WTC11 (cell line): ENCODE measurements around the gene EMSY. TPM values are rescaled to one million over a fixed set of nuclear protein-coding genes. Genes with fewer than 3 reads are reported as not detected.

ENCODE experiments used
- ATAC-seq: fragments of 200-7000 bp; cut with Tn5 transposase; 2 replicates; pipeline ENCODE4 v1.10.0; 2021; ENCODE audit warnings: mild to moderate bottlenecking, moderate library complexity
- CTCF ChIA-PET: fragments of 300-600 bp; sonication (Branson Sonifier 250); formaldehyde crosslinking; loops from one replicate; lab custom pipeline; 2021; ENCODE audit warnings: antibody characterized with exemption; lab: Charles Lee
- POLR2A ChIA-PET: fragments of 350-600 bp; sonication (Branson Sonifier 250); formaldehyde crosslinking; loops from one replicate; lab custom pipeline; 2021; ENCODE audit warnings: antibody characterized with exemption; lab: Charles Lee
- DNase-seq: peaks from one replicate; pipeline ENCODE4 v3.0.0; 2021; ENCODE audit warnings: low spot score
- H3K27ac Mint-ChIP-seq: 2 replicates; pipeline ENCODE4 v1.8.0; 2021; ENCODE audit warnings: mixed read lengths
- H3K27me3 Mint-ChIP-seq: 2 replicates; pipeline ENCODE4 v1.8.0; 2021; ENCODE audit warnings: low read depth, mild to moderate bottlenecking, moderate library complexity, mixed read lengths
- H3K36me3 Mint-ChIP-seq: 2 replicates; pipeline ENCODE4 v1.8.0; 2021; ENCODE audit warnings: mixed read lengths
- H3K4me1 Mint-ChIP-seq: 2 replicates; pipeline ENCODE4 v1.8.0; 2022; ENCODE audit warnings: mixed read lengths
- H3K4me3 Mint-ChIP-seq: 2 replicates; pipeline ENCODE4 v1.8.0; 2021; ENCODE audit warnings: mild to moderate bottlenecking, moderate library complexity, mixed read lengths
- H3K9me3 Mint-ChIP-seq: 2 replicates; pipeline ENCODE4 v1.8.0; 2021; ENCODE audit warnings: mixed read lengths
- CBFB ChIP-seq: sonication (generic); formaldehyde crosslinking; IDR thresholded peaks from 2 replicates; pipeline ENCODE4 v1.8.1; 2022; ENCODE audit warnings: mild to moderate bottlenecking, low read depth, missing genetic modification reagents
- CDX4 ChIP-seq: fragments of 250-450 bp; sonication (Bioruptor Pico); IDR thresholded peaks from 2 replicates; pipeline ENCODE4 v1.9.0; 2021; ENCODE audit warnings: moderate library complexity, mild to moderate bottlenecking, inconsistent platforms, borderline replicate concordance
- FOXJ3 ChIP-seq: sonication (generic); formaldehyde crosslinking; IDR thresholded peaks from 2 replicates; pipeline ENCODE4 v1.9.0; 2021; ENCODE audit warnings: missing genetic modification reagents, mild to moderate bottlenecking, borderline replicate concordance
- FOXK1 ChIP-seq: sonication (generic); formaldehyde crosslinking; IDR thresholded peaks from 2 replicates; pipeline ENCODE4 v1.8.0; 2022; ENCODE audit warnings: mild to moderate bottlenecking, moderate library complexity, missing genetic modification reagents
- HMGA2 ChIP-seq: fragments of 250-450 bp; sonication (Bioruptor Pico); IDR thresholded peaks from 2 replicates; pipeline ENCODE4 v1.4.0; 2021; ENCODE audit warnings: mild to moderate bottlenecking, moderate library complexity
- NFYB ChIP-seq: sonication (generic); formaldehyde crosslinking; conservative IDR thresholded peaks from 2 replicates; pipeline ENCODE4 v1.8.0; 2022; ENCODE audit warnings: low read depth, missing genetic modification reagents
- NR1H2 ChIP-seq: sonication (generic); formaldehyde crosslinking; IDR thresholded peaks from 2 replicates; pipeline ENCODE4 v1.9.0; 2021; ENCODE audit warnings: mild to moderate bottlenecking, moderate library complexity, missing genetic modification reagents
- NR3C1 ChIP-seq: sonication (generic); formaldehyde crosslinking; conservative IDR thresholded peaks from 2 replicates; pipeline ENCODE4 v1.8.1; 2023; ENCODE audit warnings: low read depth, mild to moderate bottlenecking, missing genetic modification reagents
- PRRX2 ChIP-seq: fragments of 250-450 bp; sonication (Bioruptor Pico); IDR thresholded peaks from 2 replicates; pipeline ENCODE4 v1.8.0; 2021; ENCODE audit warnings: mild to moderate bottlenecking
- RELA ChIP-seq: sonication (generic); formaldehyde crosslinking; IDR thresholded peaks from 2 replicates; pipeline ENCODE4 v1.8.1; 2022; ENCODE audit warnings: missing genetic modification reagents, mild to moderate bottlenecking, borderline replicate concordance
- SMAD4 ChIP-seq: sonication (generic); formaldehyde crosslinking; IDR thresholded peaks from 2 replicates; pipeline ENCODE4 v1.8.0; 2022; ENCODE audit warnings: mild to moderate bottlenecking, missing genetic modification reagents
- ZBTB21 ChIP-seq: sonication (generic); formaldehyde crosslinking; IDR thresholded peaks from 2 replicates; pipeline ENCODE4 v1.8.1; 2023; ENCODE audit warnings: mild to moderate bottlenecking, missing genetic modification reagents, borderline replicate concordance
- ZNF396 ChIP-seq: fragments of 250-450 bp; sonication (Bioruptor Pico); IDR thresholded peaks from 2 replicates; pipeline ENCODE4 v1.8.0; 2021; ENCODE audit warnings: mild to moderate bottlenecking, moderate library complexity, borderline replicate concordance
- ZNF512 ChIP-seq: sonication (generic); formaldehyde crosslinking; IDR thresholded peaks from 2 replicates; pipeline ENCODE4 v1.8.1; 2022; ENCODE audit warnings: missing genetic modification reagents, borderline replicate concordance
- ZNF671 ChIP-seq: fragments of 250-450 bp; sonication (Bioruptor Pico); IDR thresholded peaks from 2 replicates; pipeline ENCODE4 v1.8.0; 2021; ENCODE audit warnings: mild to moderate bottlenecking
- ZSCAN18 ChIP-seq: fragments of 250-450 bp; sonication (Bioruptor Pico); IDR thresholded peaks from 2 replicates; pipeline ENCODE4 v2.1.2; 2022; ENCODE audit warnings: mild to moderate bottlenecking, moderate library complexity
- total RNA-seq: library from RNA; stranded (reverse); gene quantifications from 3 replicates; pipeline ENCODE4 v1.2.3, GENCODE V29; 2021
- TF ChIP-seq, protein P1 (sequence below): sonication (generic); formaldehyde crosslinking; IDR thresholded peaks from 2 replicates; pipeline ENCODE4 v1.8.1; 2023; ENCODE audit warnings: mild to moderate bottlenecking, missing genetic modification reagents
- TF ChIP-seq, protein P2 (sequence below): sonication (generic); formaldehyde crosslinking; IDR thresholded peaks from 2 replicates; pipeline ENCODE4 v1.8.0; 2023; ENCODE audit warnings: missing genetic modification reagents
- TF ChIP-seq, protein P3 (sequence below): sonication (generic); formaldehyde crosslinking; IDR thresholded peaks from 2 replicates; pipeline ENCODE4 v1.8.0; 2022; ENCODE audit warnings: mild to moderate bottlenecking, missing genetic modification reagents
- TF ChIP-seq, protein P4 (sequence below): sonication (generic); formaldehyde crosslinking; IDR thresholded peaks from 2 replicates; pipeline ENCODE4 v1.8.0; 2023; ENCODE audit warnings: missing genetic modification reagents, mild to moderate bottlenecking, borderline replicate concordance

The EMSY gene
- total RNA-seq, 1 experiment from 2014 or later, result 31.1 TPM

GRCh38 chr11:76408171-76408965 lies 36.5 kb upstream of the EMSY start:
- peak; percentile 30; the same call in 1 of the 2 replicates for ATAC-seq
- DNase-seq, result no peak
- H3K4me3 Mint-ChIP-seq, result no peak overlapping the region
- no peaks in the 10 kb centered on the region for H3K27me3 Mint-ChIP-seq
- H3K9me3 Mint-ChIP-seq, result no peaks in the 10 kb centered on the region
- ChIA-PET POLR2A (interaction anchor here (0.7 kb wide), 1 partner anchor 35 kb away, joined by 3 read pairs; no protein-coding TSS in a partner anchor), CTCF (no interaction called here)
- H3K27ac Mint-ChIP-seq, result no peak overlapping the region
- TF ChIP-seq, protein P1, sequence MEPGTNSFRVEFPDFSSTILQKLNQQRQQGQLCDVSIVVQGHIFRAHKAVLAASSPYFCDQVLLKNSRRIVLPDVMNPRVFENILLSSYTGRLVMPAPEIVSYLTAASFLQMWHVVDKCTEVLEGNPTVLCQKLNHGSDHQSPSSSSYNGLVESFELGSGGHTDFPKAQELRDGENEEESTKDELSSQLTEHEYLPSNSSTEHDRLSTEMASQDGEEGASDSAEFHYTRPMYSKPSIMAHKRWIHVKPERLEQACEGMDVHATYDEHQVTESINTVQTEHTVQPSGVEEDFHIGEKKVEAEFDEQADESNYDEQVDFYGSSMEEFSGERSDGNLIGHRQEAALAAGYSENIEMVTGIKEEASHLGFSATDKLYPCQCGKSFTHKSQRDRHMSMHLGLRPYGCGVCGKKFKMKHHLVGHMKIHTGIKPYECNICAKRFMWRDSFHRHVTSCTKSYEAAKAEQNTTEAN (CRISPR knock-in tag), result no peak
- no peak for TF ChIP-seq RELA (CRISPR knock-in tag)
- no peak for TF ChIP-seq NR1H2
- TF ChIP-seq, protein P2, sequence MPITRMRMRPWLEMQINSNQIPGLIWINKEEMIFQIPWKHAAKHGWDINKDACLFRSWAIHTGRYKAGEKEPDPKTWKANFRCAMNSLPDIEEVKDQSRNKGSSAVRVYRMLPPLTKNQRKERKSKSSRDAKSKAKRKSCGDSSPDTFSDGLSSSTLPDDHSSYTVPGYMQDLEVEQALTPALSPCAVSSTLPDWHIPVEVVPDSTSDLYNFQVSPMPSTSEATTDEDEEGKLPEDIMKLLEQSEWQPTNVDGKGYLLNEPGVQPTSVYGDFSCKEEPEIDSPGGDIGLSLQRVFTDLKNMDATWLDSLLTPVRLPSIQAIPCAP (CRISPR knock-in tag), result no peak
- TF ChIP-seq CBFB, result no peak
- TF ChIP-seq, protein P3, sequence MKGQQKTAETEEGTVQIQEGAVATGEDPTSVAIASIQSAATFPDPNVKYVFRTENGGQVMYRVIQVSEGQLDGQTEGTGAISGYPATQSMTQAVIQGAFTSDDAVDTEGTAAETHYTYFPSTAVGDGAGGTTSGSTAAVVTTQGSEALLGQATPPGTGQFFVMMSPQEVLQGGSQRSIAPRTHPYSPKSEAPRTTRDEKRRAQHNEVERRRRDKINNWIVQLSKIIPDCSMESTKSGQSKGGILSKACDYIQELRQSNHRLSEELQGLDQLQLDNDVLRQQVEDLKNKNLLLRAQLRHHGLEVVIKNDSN (CRISPR knock-in tag), result no peak
- TF ChIP-seq PRRX2 (CRISPR knock-in tag), result no peak
- no peak for TF ChIP-seq FOXJ3 (CRISPR knock-in tag)
- no peak for TF ChIP-seq SMAD4
- no peak for TF ChIP-seq HMGA2
- no peak for TF ChIP-seq ZBTB21 (CRISPR knock-in tag)
- TF ChIP-seq, protein P4, sequence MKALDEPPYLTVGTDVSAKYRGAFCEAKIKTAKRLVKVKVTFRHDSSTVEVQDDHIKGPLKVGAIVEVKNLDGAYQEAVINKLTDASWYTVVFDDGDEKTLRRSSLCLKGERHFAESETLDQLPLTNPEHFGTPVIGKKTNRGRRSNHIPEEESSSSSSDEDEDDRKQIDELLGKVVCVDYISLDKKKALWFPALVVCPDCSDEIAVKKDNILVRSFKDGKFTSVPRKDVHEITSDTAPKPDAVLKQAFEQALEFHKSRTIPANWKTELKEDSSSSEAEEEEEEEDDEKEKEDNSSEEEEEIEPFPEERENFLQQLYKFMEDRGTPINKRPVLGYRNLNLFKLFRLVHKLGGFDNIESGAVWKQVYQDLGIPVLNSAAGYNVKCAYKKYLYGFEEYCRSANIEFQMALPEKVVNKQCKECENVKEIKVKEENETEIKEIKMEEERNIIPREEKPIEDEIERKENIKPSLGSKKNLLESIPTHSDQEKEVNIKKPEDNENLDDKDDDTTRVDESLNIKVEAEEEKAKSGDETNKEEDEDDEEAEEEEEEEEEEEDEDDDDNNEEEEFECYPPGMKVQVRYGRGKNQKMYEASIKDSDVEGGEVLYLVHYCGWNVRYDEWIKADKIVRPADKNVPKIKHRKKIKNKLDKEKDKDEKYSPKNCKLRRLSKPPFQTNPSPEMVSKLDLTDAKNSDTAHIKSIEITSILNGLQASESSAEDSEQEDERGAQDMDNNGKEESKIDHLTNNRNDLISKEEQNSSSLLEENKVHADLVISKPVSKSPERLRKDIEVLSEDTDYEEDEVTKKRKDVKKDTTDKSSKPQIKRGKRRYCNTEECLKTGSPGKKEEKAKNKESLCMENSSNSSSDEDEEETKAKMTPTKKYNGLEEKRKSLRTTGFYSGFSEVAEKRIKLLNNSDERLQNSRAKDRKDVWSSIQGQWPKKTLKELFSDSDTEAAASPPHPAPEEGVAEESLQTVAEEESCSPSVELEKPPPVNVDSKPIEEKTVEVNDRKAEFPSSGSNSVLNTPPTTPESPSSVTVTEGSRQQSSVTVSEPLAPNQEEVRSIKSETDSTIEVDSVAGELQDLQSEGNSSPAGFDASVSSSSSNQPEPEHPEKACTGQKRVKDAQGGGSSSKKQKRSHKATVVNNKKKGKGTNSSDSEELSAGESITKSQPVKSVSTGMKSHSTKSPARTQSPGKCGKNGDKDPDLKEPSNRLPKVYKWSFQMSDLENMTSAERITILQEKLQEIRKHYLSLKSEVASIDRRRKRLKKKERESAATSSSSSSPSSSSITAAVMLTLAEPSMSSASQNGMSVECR (CRISPR knock-in tag), result no peak
- peaks cover 11% of the 10 kb centered on the region for H3K4me1 Mint-ChIP-seq
- no peaks in the 10 kb centered on the region for H3K36me3 Mint-ChIP-seq

GRCh38 chr11:76410851-76411357 lies 33.9 kb upstream of the EMSY start:
- H3K4me1 Mint-ChIP-seq, result peaks cover 11% of the 10 kb centered on the region
- no peaks in the 10 kb centered on the region for H3K27me3 Mint-ChIP-seq
- no peak overlapping the region for H3K27ac Mint-ChIP-seq
- ATAC-seq (no peak), DNase-seq (no peak)
- CTCF ChIA-PET, result interaction anchor here (0.5 to 0.6 kb wide), 2 partner anchors 45 to 636 kb away, joined by 3 to 4 read pairs; no protein-coding TSS in a partner anchor
- no peak overlapping the region for H3K4me3 Mint-ChIP-seq
- POLR2A ChIA-PET, result no interaction called here
- no peaks in the 10 kb centered on the region for H3K36me3 Mint-ChIP-seq
- H3K9me3 Mint-ChIP-seq, result no peaks in the 10 kb centered on the region; the same call in 1 of the 2 replicates
- TF ChIP-seq, protein P3 (CRISPR knock-in tag), result no peak
- no peak for TF ChIP-seq CBFB
- TF ChIP-seq NFYB (CRISPR knock-in tag), result no peak
- TF ChIP-seq ZNF396, result no peak
- TF ChIP-seq ZSCAN18, result no peak
- TF ChIP-seq NR3C1 (CRISPR knock-in tag), result no peak
- TF ChIP-seq CDX4 (CRISPR knock-in tag), result no peak
- no peak for TF ChIP-seq RELA (CRISPR knock-in tag)
- TF ChIP-seq ZNF671 (CRISPR knock-in tag), result no peak
- no peak for TF ChIP-seq ZNF512 (CRISPR knock-in tag)
- no peak for TF ChIP-seq FOXK1 (CRISPR knock-in tag)
